ENCODE data around the gene ADAM12. TPM values are rescaled to one million over a fixed set of nuclear protein-coding genes. Genes with fewer than 3 reads are reported as not detected.

The ADAM12 gene
- total RNA-seq, 1 donor from 2014 or later, result 8.0 TPM

- DNase-seq (ENCODE audit: low spot score), result no peak
- Histone ChIP-seq H3K9ac (no peak overlapping the region), H3K9me3 (ENCODE audit: low read depth) (no peaks in the 10 kb centered on the region), H3K4me3 (no peak overlapping the region), H4K20me1 (ENCODE audit: low read depth) (no peaks in the 10 kb centered on the region), H3K4me2 (no peak overlapping the region), H3K27ac (no peak overlapping the region), H3F3A (ENCODE audit: low read depth) (no peaks in the 10 kb centered on the region), H3K36me3 (no peaks in the 10 kb centered on the region), H3K79me2 (ENCODE audit: low read depth) (no peaks in the 10 kb centered on the region), H3K4me1 (no peaks in the 10 kb centered on the region), H2AFZ (replicated peaks) (no peak overlapping the region), H3K27me3 (no peaks in the 10 kb centered on the region)
- Mint-ChIP-seq H3K27ac (no peak overlapping the region), H3K4me3 (no peak overlapping the region), H3K36me3 (no peaks in the 10 kb centered on the region), H3K27me3 (ENCODE audit: insufficient read depth, low read depth) (peaks cover 2% of the 10 kb centered on the region), H3K9me3 (peaks cover 3% of the 10 kb centered on the region), H3K4me1 (peaks cover 9% of the 10 kb centered on the region)
- TF ChIP-seq EZH2 (IDR thresholded peaks at IDR 0.05) (no peak), EZH2phosphoT487 (IDR thresholded peaks at IDR 0.05) (no peak), CTCF (IDR thresholded peaks at IDR 0.05) (no peak)
Observed at GRCh38 chr10:126205486-126206205, 182.6 kb downstream of the ADAM12 start.

- Histone ChIP-seq H3K36me3 (no peaks in the 10 kb centered on the region), H3K9me3 (ENCODE audit: low read depth) (no peaks in the 10 kb centered on the region), H4K20me1 (ENCODE audit: low read depth) (no peaks in the 10 kb centered on the region), H3K4me1 (no peaks in the 10 kb centered on the region), H3K27ac (no peak overlapping the region), H3K4me2 (no peak overlapping the region), H3F3A (ENCODE audit: low read depth) (no peaks in the 10 kb centered on the region), H2AFZ (replicated peaks) (no peak overlapping the region), H3K4me3 (no peak overlapping the region), H3K79me2 (ENCODE audit: low read depth) (no peaks in the 10 kb centered on the region), H3K27me3 (no peaks in the 10 kb centered on the region), H3K9ac (no peak overlapping the region)
- Mint-ChIP-seq H3K4me1 (peaks cover 9% of the 10 kb centered on the region), H3K27ac (no peak overlapping the region), H3K9me3 (peaks cover 3% of the 10 kb centered on the region), H3K27me3 (ENCODE audit: insufficient read depth, low read depth) (no peaks in the 10 kb centered on the region), H3K36me3 (no peaks in the 10 kb centered on the region), H3K4me3 (no peak overlapping the region)
- TF ChIP-seq EZH2 (IDR thresholded peaks at IDR 0.05), result no peak
- TF ChIP-seq EZH2phosphoT487 (IDR thresholded peaks at IDR 0.05), result no peak
- TF ChIP-seq CTCF (IDR thresholded peaks at IDR 0.05), result no peak
- DNase-seq (ENCODE audit: low spot score), result no peak
Observed at GRCh38 chr10:126204320-126204719, 184.0 kb downstream of the ADAM12 start.

DNA sequence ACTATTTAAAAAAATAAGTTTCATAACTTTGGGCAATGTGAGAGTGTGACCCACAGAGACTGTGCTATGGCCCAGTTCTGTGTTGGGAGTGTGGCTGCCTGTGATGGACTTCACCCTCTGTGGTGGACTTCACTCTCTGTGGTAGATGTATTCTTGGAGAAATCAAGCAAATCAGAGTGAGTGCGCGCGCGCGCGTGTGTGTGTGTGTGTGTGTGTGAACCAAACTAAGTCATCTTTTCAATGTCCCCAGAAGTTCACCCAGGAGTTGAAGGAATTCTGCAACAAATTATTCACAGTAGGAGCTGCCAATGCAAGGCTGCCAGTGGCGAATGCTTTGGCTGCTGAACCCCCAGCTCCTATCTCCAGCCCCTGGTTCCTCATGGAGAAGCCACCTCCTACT is 184.5 kb downstream of the ADAM12 start:
- H3K9me3 Mint-ChIP-seq, result peaks cover 3% of the 10 kb centered on the region
- peaks cover 6% of the 10 kb centered on the region for H3K4me1 Mint-ChIP-seq
- no peak for DNase-seq (ENCODE audit: low spot score)
- Histone ChIP-seq H3K27me3 (no peaks in the 10 kb centered on the region), H4K20me1 (ENCODE audit: low read depth) (no peaks in the 10 kb centered on the region), H3K4me1 (no peaks in the 10 kb centered on the region), H3K4me2 (no peak overlapping the region), H3F3A (ENCODE audit: low read depth) (no peaks in the 10 kb centered on the region), H3K27ac (no peak overlapping the region), H3K9me3 (ENCODE audit: low read depth) (no peaks in the 10 kb centered on the region), H3K4me3 (no peak overlapping the region), H3K9ac (no peak overlapping the region), H2AFZ (replicated peaks) (no peak overlapping the region), H3K36me3 (no peaks in the 10 kb centered on the region), H3K79me2 (ENCODE audit: low read depth) (no peaks in the 10 kb centered on the region)
- H3K27ac Mint-ChIP-seq, result no peak overlapping the region
- no peak overlapping the region for H3K4me3 Mint-ChIP-seq
- no peaks in the 10 kb centered on the region for H3K36me3 Mint-ChIP-seq
- no peaks in the 10 kb centered on the region for H3K27me3 Mint-ChIP-seq (ENCODE audit: insufficient read depth, low read depth)
- TF ChIP-seq EZH2phosphoT487 (IDR thresholded peaks at IDR 0.05) (no peak), CTCF (IDR thresholded peaks at IDR 0.05) (no peak), EZH2 (IDR thresholded peaks at IDR 0.05) (no peak)
